Measurements from ENCODE around the gene HBG1.
"Not testable (repeated sequence)": the region's sequence is repeated elsewhere in the genome, so short reads cannot be mapped to it uniquely, and the experiment has no call there.

The HBG1 gene

GRCh38 chr11:5254023-5254422, 4.4 kb upstream of the HBG1 start:
- not testable (repeated sequence) for H3K4me3 ChIP-seq (ENCODE audit: low read depth, low read length); H4K8ac ChIP-seq (ENCODE audit: low read depth, low read length); H4K91ac ChIP-seq (ENCODE audit: low read depth, low read length); H3K23ac ChIP-seq (ENCODE audit: low read length); H2BK5ac ChIP-seq (ENCODE audit: low read depth, low read length, poor library complexity); H3K4ac ChIP-seq (ENCODE audit: low read depth, low read length); H3K18ac ChIP-seq (ENCODE audit: low read length); H3K27ac ChIP-seq (ENCODE audit: low read depth, low read length); H3K4me1 ChIP-seq (ENCODE audit: control insufficient read depth in 1 of 2, insufficient read depth in 2 of 2, low read length in 2 of 2); H3K79me1 ChIP-seq (ENCODE audit: low read length); H2AK5ac ChIP-seq (ENCODE audit: low read length); H2BK120ac ChIP-seq (ENCODE audit: insufficient read depth, low read length, poor library complexity); DNase-seq; H2AFZ ChIP-seq (ENCODE audit: insufficient read depth, low read length, poor library complexity); H2BK12ac ChIP-seq (ENCODE audit: low read length); H3K4me2 ChIP-seq (ENCODE audit: low read length); H3K14ac ChIP-seq (ENCODE audit: low read length); H3K9me3 ChIP-seq (ENCODE audit: insufficient read depth, low read depth, low read length); H3K79me2 ChIP-seq (ENCODE audit: control insufficient read depth, insufficient read depth, low read length, poor library complexity); H3K36me3 ChIP-seq (ENCODE audit: control insufficient read depth in 1 of 2, insufficient read depth in 2 of 2, low read length in 2 of 2); H3K9ac ChIP-seq (ENCODE audit: low read length); H3K27me3 ChIP-seq (ENCODE audit: insufficient read depth, low read length); H4K12ac ChIP-seq (ENCODE audit: low read depth, low read length)
- no CpG with 5 or more reads among the region's 2 CpGs for WGBS (ENCODE audit: extremely low coverage, insufficient coverage, insufficient read length)

- H3K27ac ChIP-seq (ENCODE audit: low read depth, low read length); H2BK12ac ChIP-seq (ENCODE audit: low read length); H4K8ac ChIP-seq (ENCODE audit: low read depth, low read length); H4K91ac ChIP-seq (ENCODE audit: low read depth, low read length); H3K9me3 ChIP-seq (ENCODE audit: insufficient read depth, low read depth, low read length); H3K27me3 ChIP-seq (ENCODE audit: insufficient read depth, low read length); H3K14ac ChIP-seq (ENCODE audit: low read length); H3K79me1 ChIP-seq (ENCODE audit: low read length); DNase-seq; H3K79me2 ChIP-seq (ENCODE audit: control insufficient read depth, insufficient read depth, low read length, poor library complexity); H2BK5ac ChIP-seq (ENCODE audit: low read depth, low read length, poor library complexity); H3K18ac ChIP-seq (ENCODE audit: low read length); H2BK120ac ChIP-seq (ENCODE audit: insufficient read depth, low read length, poor library complexity); H3K4me3 ChIP-seq (ENCODE audit: low read depth, low read length); H3K23ac ChIP-seq (ENCODE audit: low read length); H3K4ac ChIP-seq (ENCODE audit: low read depth, low read length); H2AK5ac ChIP-seq (ENCODE audit: low read length); H2AFZ ChIP-seq (ENCODE audit: insufficient read depth, low read length, poor library complexity); H4K12ac ChIP-seq (ENCODE audit: low read depth, low read length); H3K4me1 ChIP-seq (ENCODE audit: control insufficient read depth in 1 of 2, insufficient read depth in 2 of 2, low read length in 2 of 2); H3K4me2 ChIP-seq (ENCODE audit: low read length); H3K9ac ChIP-seq (ENCODE audit: low read length); H3K36me3 ChIP-seq (ENCODE audit: control insufficient read depth in 1 of 2, insufficient read depth in 2 of 2, low read length in 2 of 2): not testable (repeated sequence)
- no CpG with 5 or more reads among the region's 5 CpGs for WGBS (ENCODE audit: extremely low coverage, insufficient coverage, insufficient read length)
Observed at GRCh38 chr11:5253440-5253839, 3.8 kb upstream of the HBG1 start.

- H3K4me2 ChIP-seq (ENCODE audit: low read length) = no peak overlapping the region
- H4K8ac ChIP-seq (ENCODE audit: low read depth, low read length) = no peak overlapping the region
- H2BK12ac ChIP-seq (ENCODE audit: low read length) = no peak overlapping the region
- no peaks in the 10 kb centered on the region for H3K27me3 ChIP-seq (ENCODE audit: insufficient read depth, low read length)
- H4K12ac ChIP-seq (ENCODE audit: low read depth, low read length) = no peak overlapping the region
- H3K9ac ChIP-seq (ENCODE audit: low read length) = no peak overlapping the region
- H3K18ac ChIP-seq (ENCODE audit: low read length) = no peak overlapping the region
- H3K36me3 ChIP-seq (ENCODE audit: control insufficient read depth in 1 of 2, insufficient read depth in 2 of 2, low read length in 2 of 2) = no peaks in the 10 kb centered on the region
- H3K4me1 ChIP-seq (ENCODE audit: control insufficient read depth in 1 of 2, insufficient read depth in 2 of 2, low read length in 2 of 2) = no peaks in the 10 kb centered on the region
- DNase-seq = no peak
- H3K4me3 ChIP-seq (ENCODE audit: low read depth, low read length) = no peak overlapping the region
- H2AFZ ChIP-seq (ENCODE audit: insufficient read depth, low read length, poor library complexity) = no peak overlapping the region
- H3K27ac ChIP-seq (ENCODE audit: low read depth, low read length) = no peak overlapping the region
- H2BK120ac ChIP-seq (ENCODE audit: insufficient read depth, low read length, poor library complexity) = no peak overlapping the region
- no peaks in the 10 kb centered on the region for H3K79me1 ChIP-seq (ENCODE audit: low read length)
- WGBS (ENCODE audit: extremely low coverage, insufficient coverage, insufficient read length) = no CpG with 5 or more reads among the region's 1 CpG
- H4K91ac ChIP-seq (ENCODE audit: low read depth, low read length) = no peak overlapping the region
- H3K4ac ChIP-seq (ENCODE audit: low read depth, low read length) = no peak overlapping the region
- no peak overlapping the region for H2AK5ac ChIP-seq (ENCODE audit: low read length)
- no peak overlapping the region for H2BK5ac ChIP-seq (ENCODE audit: low read depth, low read length, poor library complexity)
- no peak overlapping the region for H3K23ac ChIP-seq (ENCODE audit: low read length)
- no peak overlapping the region for H3K14ac ChIP-seq (ENCODE audit: low read length)
- H3K79me2 ChIP-seq (ENCODE audit: control insufficient read depth, insufficient read depth, low read length, poor library complexity) = no peaks in the 10 kb centered on the region
- no peaks in the 10 kb centered on the region for H3K9me3 ChIP-seq (ENCODE audit: insufficient read depth, low read depth, low read length)
Observed at GRCh38 chr11:5252919-5253265, 3.2 kb upstream of the HBG1 start.

- no peak overlapping the region for H4K8ac ChIP-seq (ENCODE audit: low read depth, low read length)
- no peak overlapping the region for H2AFZ ChIP-seq (ENCODE audit: insufficient read depth, low read length, poor library complexity)
- H2BK5ac ChIP-seq (ENCODE audit: low read depth, low read length, poor library complexity) = no peak overlapping the region
- no peak for DNase-seq
- no peaks in the 10 kb centered on the region for H3K27me3 ChIP-seq (ENCODE audit: insufficient read depth, low read length)
- no peak overlapping the region for H3K14ac ChIP-seq (ENCODE audit: low read length)
- H4K12ac ChIP-seq (ENCODE audit: low read depth, low read length) = no peak overlapping the region
- H3K4me3 ChIP-seq (ENCODE audit: low read depth, low read length) = no peak overlapping the region
- no peak overlapping the region for H2BK120ac ChIP-seq (ENCODE audit: insufficient read depth, low read length, poor library complexity)
- no peaks in the 10 kb centered on the region for H3K36me3 ChIP-seq (ENCODE audit: control insufficient read depth in 1 of 2, insufficient read depth in 2 of 2, low read length in 2 of 2)
- H2AK5ac ChIP-seq (ENCODE audit: low read length) = no peak overlapping the region
- no peak overlapping the region for H3K18ac ChIP-seq (ENCODE audit: low read length)
- H4K91ac ChIP-seq (ENCODE audit: low read depth, low read length) = no peak overlapping the region
- no peak overlapping the region for H3K9ac ChIP-seq (ENCODE audit: low read length)
- no peak overlapping the region for H2BK12ac ChIP-seq (ENCODE audit: low read length)
- H3K4me1 ChIP-seq (ENCODE audit: control insufficient read depth in 1 of 2, insufficient read depth in 2 of 2, low read length in 2 of 2) = no peaks in the 10 kb centered on the region
- no CpG with 5 or more reads among the region's 9 CpGs for WGBS (ENCODE audit: extremely low coverage, insufficient coverage, insufficient read length)
- no peak overlapping the region for H3K4me2 ChIP-seq (ENCODE audit: low read length)
- no peak overlapping the region for H3K23ac ChIP-seq (ENCODE audit: low read length)
- H3K4ac ChIP-seq (ENCODE audit: low read depth, low read length) = no peak overlapping the region
- H3K9me3 ChIP-seq (ENCODE audit: insufficient read depth, low read depth, low read length) = no peaks in the 10 kb centered on the region
- no peaks in the 10 kb centered on the region for H3K79me2 ChIP-seq (ENCODE audit: control insufficient read depth, insufficient read depth, low read length, poor library complexity)
- no peak overlapping the region for H3K27ac ChIP-seq (ENCODE audit: low read depth, low read length)
- H3K79me1 ChIP-seq (ENCODE audit: low read length) = no peaks in the 10 kb centered on the region
Observed at GRCh38 chr11:5252192-5252918, 2.7 kb upstream of the HBG1 start.

Measured in trophoblast cell (in vitro differentiated cells and primary cell).